PC-9 (cell line): Measurements from ENCODE around the gene RBM17. TPM values are rescaled to one million over a fixed set of nuclear protein-coding genes. Genes with fewer than 3 reads are reported as not detected.
"Not testable (repeated sequence)": the region's sequence is repeated elsewhere in the genome, so short reads cannot be mapped to it uniquely, and the experiment has no call there.

Experiments used
- BruUV-seq: library from RNA; stranded (reverse); fragments of 400-500 nt; replicated peaks from 2 replicates; lab custom pipeline; 2021; lab: Mats Ljungman, UMichigan
- CTCF ChIA-PET: fragments of 300-600 bp; sonication (Branson Sonifier 250); formaldehyde crosslinking; loops from one replicate; lab custom pipeline; 2022; ENCODE audit warnings: antibody characterized with exemption; lab: Charles Lee
- POLR2A ChIA-PET: fragments of 300-600 bp; sonication (Branson Sonifier 250); formaldehyde crosslinking; loops from one replicate; lab custom pipeline; 2022; ENCODE audit warnings: antibody characterized with exemption; ENCODE audit not compliant: unreplicated experiment; lab: Charles Lee
- DNase-seq, 2 experiments: peaks; one replicate each; pipeline versions ENCODE4 v3.0.0 to v3.0.0-alpha.2; 2015 to 2022; ENCODE audit warnings: mixed read lengths in 1 of 2
- H2AFZ ChIP-seq: fragments of 200-600 bp; sonication (generic); 2 replicates; pipeline ENCODE4 v1.8.1; 2017; ENCODE audit warnings: antibody characterized with exemption
- H3F3A ChIP-seq: fragments of 200-600 bp; sonication (generic); 2 replicates; pipeline ENCODE4 v1.8.1; 2017; ENCODE audit warnings: antibody characterized with exemption, mild to moderate bottlenecking, low read depth; ENCODE audit not compliant: insufficient read depth
- H3K27ac ChIP-seq: fragments of 200-600 bp; sonication (generic); 2 replicates; pipeline ENCODE4 v1.6.1; 2016; ENCODE audit warnings: mixed run types
- H3K27me3 ChIP-seq: fragments of 200-600 bp; sonication (generic); 2 replicates; pipeline ENCODE4 v1.6.1; 2016; ENCODE audit warnings: low read depth, mixed run types; ENCODE audit not compliant: insufficient read depth
- H3K36me3 ChIP-seq: fragments of 200-600 bp; sonication (generic); 2 replicates; pipeline ENCODE4 v1.6.1; 2016; ENCODE audit warnings: low read depth, mixed run types
- H3K4me1 ChIP-seq: fragments of 200-600 bp; sonication (generic); replicated peaks from 2 replicates; pipeline ENCODE4 v1.6.1; 2016; ENCODE audit warnings: mixed run types; ENCODE audit not compliant: insufficient read depth
- H3K4me2 ChIP-seq: fragments of 200-600 bp; sonication (generic); 2 replicates; pipeline ENCODE4 v1.6.1; 2017; ENCODE audit warnings: mixed run types
- H3K4me3 ChIP-seq: fragments of 200-600 bp; sonication (generic); 2 replicates; pipeline ENCODE4 v1.6.1; 2016; ENCODE audit warnings: mixed run types
- H3K79me2 ChIP-seq: fragments of 200-600 bp; sonication (generic); 2 replicates; pipeline ENCODE4 v1.6.1; 2017; ENCODE audit warnings: low read depth, mixed run types
- H3K9me2 ChIP-seq: fragments of 200-600 bp; sonication (generic); 2 replicates; pipeline ENCODE4 v1.8.1; 2017; ENCODE audit warnings: mild to moderate bottlenecking; ENCODE audit not compliant: insufficient read depth
- H3K9me3 ChIP-seq: fragments of 200-600 bp; sonication (generic); 2 replicates; pipeline ENCODE4 v1.8.1; 2016; ENCODE audit warnings: low read depth; ENCODE audit not compliant: insufficient read depth
- H4K20me1 ChIP-seq: fragments of 200-600 bp; sonication (generic); 2 replicates; pipeline ENCODE4 v1.8.1; 2017; ENCODE audit not compliant: insufficient read depth
- CTCF ChIP-seq: fragments of 200-600 bp; sonication (generic); conservative IDR thresholded peaks from 2 replicates; pipeline ENCODE4 v1.6.1; 2017; ENCODE audit warnings: mixed run types, antibody characterized with exemption, mild to moderate bottlenecking, moderate library complexity
- EZH2 ChIP-seq: fragments of 200-600 bp; sonication (generic); IDR thresholded peaks from 2 replicates; pipeline ENCODE4 v1.8.0; 2017; ENCODE audit warnings: antibody characterized with exemption, low read depth
- intact Hi-C: fragments of 100-400 bp; cut with micrococcal nuclease; formaldehyde crosslinking; loops from one replicate; pipeline ENCODE4 v1.10.0; 2022; ENCODE audit not compliant: unreplicated experiment
- total RNA-seq: library from RNA; stranded (reverse); gene quantifications from 2 replicates; pipeline ENCODE4 v1.2.3, GENCODE V29; 2021

Gene RBM17
- total RNA-seq, 1 experiment from 2014 or later: 131 TPM

- no peaks in the 10 kb centered on the region for H3K79me2 ChIP-seq
- DNase-seq: peak in 1 of 2 experiments; percentile 23
- H3K36me3 ChIP-seq: no peaks in the 10 kb centered on the region
- H3K4me3 ChIP-seq: no peak overlapping the region
- H3K27me3 ChIP-seq: no peaks in the 10 kb centered on the region
- H3K4me2 ChIP-seq: no peak overlapping the region
- H3K27ac ChIP-seq: no peak overlapping the region
- TF ChIP-seq CTCF (no peak), EZH2 (no peak)
- intact Hi-C loops: loop anchor here (5.0 kb wide), 1 partner anchor 78 kb away; the partner anchor contains the start of gene PFKFB3
- no peaks in the 10 kb centered on the region; the same call in 1 of the 2 replicates for H3K9me2 ChIP-seq
- ChIA-PET POLR2A (interaction anchor here (0.7 kb wide), 1 partner anchor 10 kb away, joined by 3 read pairs; no protein-coding TSS in a partner anchor), CTCF (interaction anchor here (0.6 to 0.8 kb wide), 2 partner anchors 10 to 78 kb away, joined by 3 read pairs; partner anchors contain the start of gene PFKFB3)
- BruUV-seq: no TSS peak
- H3K9me3 ChIP-seq: no peaks in the 10 kb centered on the region
- peaks cover 4% of the 10 kb centered on the region; the same call in 1 of the 2 replicates for H3K4me1 ChIP-seq
- no peak overlapping the region for H2AFZ ChIP-seq
- H3F3A ChIP-seq: no peaks in the 10 kb centered on the region
- H4K20me1 ChIP-seq: no peaks in the 10 kb centered on the region
Observed at GRCh38 chr10:6124666-6125065, 35.8 kb downstream of the RBM17 start.

GRCh38 chr10:6127461-6127860, 38.6 kb downstream of the RBM17 start:
- H3K27ac ChIP-seq, H3K9me3 ChIP-seq, H3K4me2 ChIP-seq, H4K20me1 ChIP-seq, H3K79me2 ChIP-seq, H3K4me3 ChIP-seq, intact Hi-C loops, H2AFZ ChIP-seq, POLR2A ChIA-PET, H3K36me3 ChIP-seq, H3K4me1 ChIP-seq, H3K9me2 ChIP-seq, H3K27me3 ChIP-seq, BruUV-seq, DNase-seq, CTCF ChIA-PET, H3F3A ChIP-seq: not testable (repeated sequence)

GRCh38 chr10:6128087-6128486, 39.3 kb downstream of the RBM17 start:
- BruUV-seq: no TSS peak
- H3K9me2 ChIP-seq: no peaks in the 10 kb centered on the region
- intact Hi-C loops: no loop called here
- no peak overlapping the region for H3K4me3 ChIP-seq
- H3F3A ChIP-seq: no peaks in the 10 kb centered on the region
- ChIA-PET POLR2A (no interaction called here), CTCF (no interaction called here)
- H3K9me3 ChIP-seq: no peaks in the 10 kb centered on the region
- H4K20me1 ChIP-seq: no peaks in the 10 kb centered on the region
- H3K79me2 ChIP-seq: no peaks in the 10 kb centered on the region
- H3K36me3 ChIP-seq: no peaks in the 10 kb centered on the region
- DNase-seq: no peak
- peaks cover 4% of the 10 kb centered on the region; the same call in 1 of the 2 replicates for H3K4me1 ChIP-seq
- no peak overlapping the region for H3K4me2 ChIP-seq
- H3K27me3 ChIP-seq: no peaks in the 10 kb centered on the region
- H2AFZ ChIP-seq: no peak overlapping the region
- H3K27ac ChIP-seq: no peak overlapping the region
- TF ChIP-seq CTCF (no peak), EZH2 (no peak)
